Neural cell (in vitro differentiated cells): Measurements from ENCODE around the gene TAOK3. TPM values are rescaled to one million over a fixed set of nuclear protein-coding genes. Genes with fewer than 3 reads are reported as not detected.

Source experiments
- H2AFZ ChIP-seq: fragments of 200-600, 300-800 bp; sonication (generic), shearing (Covaris generic); 2 replicates; pipeline ENCODE4 v1.6.0; 2014; ENCODE audit warnings: low read depth, mild to moderate bottlenecking, antibody characterized with exemption, low read length, moderate library complexity
- H3F3A ChIP-seq: fragments of 200-600 bp; shearing (Covaris generic); 2 replicates; pipeline ENCODE4 v1.6.1; 2016; ENCODE audit warnings: mild to moderate bottlenecking, moderate library complexity, mixed read lengths, antibody characterized with exemption, low read length; ENCODE audit not compliant: insufficient read depth, poor library complexity, severe bottlenecking
- H3K27ac ChIP-seq: fragments of 200-600, 300-800 bp; sonication (generic), shearing (Covaris generic); 2 replicates; pipeline ENCODE4 v1.5.1; 2014; ENCODE audit warnings: mild to moderate bottlenecking, low read length, moderate library complexity
- H3K27me3 ChIP-seq: fragments of 300-800, 200-600 bp; sonication (generic), shearing (Covaris generic); 2 replicates; pipeline ENCODE4 v1.6.0; 2014; ENCODE audit warnings: mild to moderate bottlenecking, low read depth, low read length, moderate library complexity; ENCODE audit not compliant: insufficient read depth
- H3K36me3 ChIP-seq: fragments of 300-800, 200-600 bp; sonication (generic), shearing (Covaris generic); 2 replicates; pipeline ENCODE4 v1.5.1; 2014; ENCODE audit warnings: mild to moderate bottlenecking, antibody characterized with exemption, low read length, moderate library complexity; ENCODE audit not compliant: insufficient read depth
- H3K4me2 ChIP-seq: fragments of 300-800, 200-600 bp; sonication (generic), shearing (Covaris generic); 2 replicates; pipeline ENCODE4 v1.6.0; 2014; ENCODE audit warnings: mild to moderate bottlenecking, low read length
- H3K4me3 ChIP-seq: fragments of 300-800, 200-600 bp; sonication (generic), shearing (Covaris generic); 2 replicates; pipeline ENCODE4 v1.5.1; 2014; ENCODE audit warnings: mild to moderate bottlenecking, low read length, moderate library complexity
- H3K79me2 ChIP-seq: fragments of 200-600 bp; shearing (Covaris generic); replicated peaks from 2 replicates; pipeline ENCODE4 v1.6.0; 2014; ENCODE audit warnings: mild to moderate bottlenecking, low read length, moderate library complexity; ENCODE audit not compliant: insufficient read depth
- H3K9ac ChIP-seq: fragments of 300-800, 200-600 bp; sonication (generic), shearing (Covaris generic); 2 replicates; pipeline ENCODE4 v1.6.1; 2016; ENCODE audit warnings: mild to moderate bottlenecking, low read length, mixed read lengths
- H3K9me2 ChIP-seq: fragments of 200-600 bp; shearing (Covaris generic); 2 replicates; pipeline ENCODE4 v1.6.1; 2016; ENCODE audit warnings: mild to moderate bottlenecking, low read length, mixed read lengths; ENCODE audit not compliant: insufficient read depth
- H3K9me3 ChIP-seq: fragments of 200-600, 300-800 bp; sonication (generic), shearing (Covaris generic); 2 replicates; pipeline ENCODE4 v1.6.1; 2016; ENCODE audit warnings: mild to moderate bottlenecking, mixed run types, low read length, moderate library complexity, mixed read lengths
- H4K20me1 ChIP-seq: fragments of 200-600 bp; shearing (Covaris generic); 2 replicates; pipeline ENCODE4 v1.6.1; 2016; ENCODE audit warnings: mild to moderate bottlenecking, mixed run types; ENCODE audit not compliant: insufficient read depth
- EP300 ChIP-seq: fragments of 450-650 bp; conservative IDR thresholded peaks from 2 replicates; pipeline ENCODE4 v1.6.1; 2014; ENCODE audit warnings: antibody characterized with exemption, mild to moderate bottlenecking, moderate library complexity; ENCODE audit not compliant: poor library complexity, severe bottlenecking
- EZH2 ChIP-seq: fragments of 200-600, 300-800 bp; shearing (Covaris generic), sonication (generic); IDR thresholded peaks from 2 replicates; pipeline ENCODE4 v1.6.1; 2014; ENCODE audit warnings: antibody characterized with exemption, low read length, borderline replicate concordance, mild to moderate bottlenecking; ENCODE audit not compliant: insufficient read depth, poor library complexity, severe bottlenecking
- MXI1 ChIP-seq: fragments of 450-650 bp; conservative IDR thresholded peaks from 2 replicates; pipeline ENCODE4 v1.6.1; 2014; ENCODE audit warnings: antibody characterized with exemption, mild to moderate bottlenecking; ENCODE audit not compliant: poor library complexity, severe bottlenecking
- POLR2AphosphoS5 ChIP-seq: IDR thresholded peaks from 2 replicates; pipeline ENCODE4 v1.6.1; 2012
- RAD21 ChIP-seq: fragments of 450-650 bp; conservative IDR thresholded peaks from 2 replicates; pipeline ENCODE4 v1.6.1; 2014; ENCODE audit warnings: antibody characterized with exemption, mild to moderate bottlenecking, moderate library complexity
- SMC3 ChIP-seq: fragments of 450-650 bp; conservative IDR thresholded peaks from 2 replicates; pipeline ENCODE4 v1.6.1; 2014; ENCODE audit warnings: antibody characterized with exemption, mild to moderate bottlenecking, moderate library complexity; ENCODE audit not compliant: poor library complexity
- TAF1 ChIP-seq: IDR thresholded peaks from 2 replicates; pipeline ENCODE4 v1.6.1; 2012; ENCODE audit warnings: low read depth
- polyA plus RNA-seq: library from polyadenylated mRNA; depleted of rRNA; stranded (reverse); fragments of >200 nt; gene quantifications from 2 replicates; pipeline ENCODE4 v1.2.3, GENCODE V29; 2014
- TF ChIP-seq, protein P1 (sequence below): IDR thresholded peaks from 2 replicates; pipeline ENCODE4 v1.6.1; 2012; ENCODE audit warnings: borderline replicate concordance
- TF ChIP-seq, protein P2 (sequence below): fragments of 450-650 bp; IDR thresholded peaks from 2 replicates; pipeline ENCODE4 v1.5.1; 2014; ENCODE audit warnings: antibody characterized with exemption, mild to moderate bottlenecking, moderate library complexity; ENCODE audit not compliant: poor library complexity, severe bottlenecking

The TAOK3 gene
- polyA plus RNA-seq, 1 donor from 2014 or later = 148 TPM

DNA sequence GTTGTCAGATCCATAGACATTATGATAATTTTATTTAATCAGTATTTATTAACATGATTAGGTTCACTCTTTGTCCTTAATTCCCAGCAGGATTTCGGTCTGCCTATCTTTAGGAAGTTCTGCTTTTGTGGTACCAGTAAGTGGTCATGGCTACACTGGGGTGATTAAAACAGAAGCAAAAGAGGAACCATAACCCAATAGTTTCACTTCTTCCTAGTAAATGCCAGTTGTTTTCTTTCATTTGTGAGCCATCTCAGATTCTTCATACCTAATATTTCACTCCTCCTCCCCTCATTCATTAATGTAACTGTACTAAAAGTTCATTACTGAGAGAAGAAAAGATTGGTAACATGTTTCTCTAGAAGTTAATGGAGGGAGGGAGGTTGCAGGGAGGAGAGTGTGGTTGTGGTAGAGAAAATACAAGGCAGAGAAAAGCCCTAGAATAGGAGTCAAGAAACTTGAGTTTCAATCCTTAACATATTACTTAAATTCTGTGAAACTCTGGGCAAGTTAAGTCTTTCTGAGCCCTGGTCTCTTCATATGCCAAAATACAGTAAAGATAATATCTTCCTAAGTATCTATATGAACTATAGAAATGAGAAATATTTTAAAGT, 135.5 kb downstream of the TAOK3 start:
- no peak overlapping the region for H3K27ac ChIP-seq

DNA sequence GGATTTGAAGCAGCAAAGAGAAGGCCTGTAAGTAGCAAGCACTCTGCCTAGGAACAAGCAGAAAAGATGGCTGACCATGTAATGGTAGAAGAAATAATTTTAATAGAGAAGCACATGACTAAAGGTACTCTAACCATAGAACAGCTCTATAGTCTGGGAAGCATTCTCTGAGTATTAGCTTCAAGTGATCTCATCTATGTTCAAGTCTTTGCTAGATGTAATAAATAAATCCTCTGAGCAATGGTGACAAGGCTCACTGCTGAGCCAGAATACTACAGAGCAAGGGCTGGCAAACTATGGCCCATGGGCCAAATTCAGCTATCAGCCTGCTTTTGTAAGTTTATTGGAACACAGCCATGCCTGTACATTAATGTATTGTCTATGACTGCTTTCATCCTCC, 152.0 kb downstream of the TAOK3 start:
- H4K20me1 ChIP-seq = no peaks in the 10 kb centered on the region
- no peak overlapping the region for H3K4me2 ChIP-seq
- H3K4me3 ChIP-seq = no peak overlapping the region
- no peaks in the 10 kb centered on the region for H3K27me3 ChIP-seq
- H3F3A ChIP-seq = no peaks in the 10 kb centered on the region
- TF ChIP-seq POLR2AphosphoS5 (no peak), RAD21 (no peak), TAF1 (no peak), EZH2 (no peak), SMC3 (no peak), MXI1 (no peak), EP300 (no peak)
- TF ChIP-seq, protein P1, sequence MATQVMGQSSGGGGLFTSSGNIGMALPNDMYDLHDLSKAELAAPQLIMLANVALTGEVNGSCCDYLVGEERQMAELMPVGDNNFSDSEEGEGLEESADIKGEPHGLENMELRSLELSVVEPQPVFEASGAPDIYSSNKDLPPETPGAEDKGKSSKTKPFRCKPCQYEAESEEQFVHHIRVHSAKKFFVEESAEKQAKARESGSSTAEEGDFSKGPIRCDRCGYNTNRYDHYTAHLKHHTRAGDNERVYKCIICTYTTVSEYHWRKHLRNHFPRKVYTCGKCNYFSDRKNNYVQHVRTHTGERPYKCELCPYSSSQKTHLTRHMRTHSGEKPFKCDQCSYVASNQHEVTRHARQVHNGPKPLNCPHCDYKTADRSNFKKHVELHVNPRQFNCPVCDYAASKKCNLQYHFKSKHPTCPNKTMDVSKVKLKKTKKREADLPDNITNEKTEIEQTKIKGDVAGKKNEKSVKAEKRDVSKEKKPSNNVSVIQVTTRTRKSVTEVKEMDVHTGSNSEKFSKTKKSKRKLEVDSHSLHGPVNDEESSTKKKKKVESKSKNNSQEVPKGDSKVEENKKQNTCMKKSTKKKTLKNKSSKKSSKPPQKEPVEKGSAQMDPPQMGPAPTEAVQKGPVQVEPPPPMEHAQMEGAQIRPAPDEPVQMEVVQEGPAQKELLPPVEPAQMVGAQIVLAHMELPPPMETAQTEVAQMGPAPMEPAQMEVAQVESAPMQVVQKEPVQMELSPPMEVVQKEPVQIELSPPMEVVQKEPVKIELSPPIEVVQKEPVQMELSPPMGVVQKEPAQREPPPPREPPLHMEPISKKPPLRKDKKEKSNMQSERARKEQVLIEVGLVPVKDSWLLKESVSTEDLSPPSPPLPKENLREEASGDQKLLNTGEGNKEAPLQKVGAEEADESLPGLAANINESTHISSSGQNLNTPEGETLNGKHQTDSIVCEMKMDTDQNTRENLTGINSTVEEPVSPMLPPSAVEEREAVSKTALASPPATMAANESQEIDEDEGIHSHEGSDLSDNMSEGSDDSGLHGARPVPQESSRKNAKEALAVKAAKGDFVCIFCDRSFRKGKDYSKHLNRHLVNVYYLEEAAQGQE = no peak
- TF ChIP-seq, protein P2, sequence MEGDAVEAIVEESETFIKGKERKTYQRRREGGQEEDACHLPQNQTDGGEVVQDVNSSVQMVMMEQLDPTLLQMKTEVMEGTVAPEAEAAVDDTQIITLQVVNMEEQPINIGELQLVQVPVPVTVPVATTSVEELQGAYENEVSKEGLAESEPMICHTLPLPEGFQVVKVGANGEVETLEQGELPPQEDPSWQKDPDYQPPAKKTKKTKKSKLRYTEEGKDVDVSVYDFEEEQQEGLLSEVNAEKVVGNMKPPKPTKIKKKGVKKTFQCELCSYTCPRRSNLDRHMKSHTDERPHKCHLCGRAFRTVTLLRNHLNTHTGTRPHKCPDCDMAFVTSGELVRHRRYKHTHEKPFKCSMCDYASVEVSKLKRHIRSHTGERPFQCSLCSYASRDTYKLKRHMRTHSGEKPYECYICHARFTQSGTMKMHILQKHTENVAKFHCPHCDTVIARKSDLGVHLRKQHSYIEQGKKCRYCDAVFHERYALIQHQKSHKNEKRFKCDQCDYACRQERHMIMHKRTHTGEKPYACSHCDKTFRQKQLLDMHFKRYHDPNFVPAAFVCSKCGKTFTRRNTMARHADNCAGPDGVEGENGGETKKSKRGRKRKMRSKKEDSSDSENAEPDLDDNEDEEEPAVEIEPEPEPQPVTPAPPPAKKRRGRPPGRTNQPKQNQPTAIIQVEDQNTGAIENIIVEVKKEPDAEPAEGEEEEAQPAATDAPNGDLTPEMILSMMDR = no peak
- no peak overlapping the region for H3K27ac ChIP-seq
- H3K79me2 ChIP-seq = no peaks in the 10 kb centered on the region
- no peak overlapping the region for H3K9ac ChIP-seq
- H3K36me3 ChIP-seq = no peaks in the 10 kb centered on the region
- no peaks in the 10 kb centered on the region for H3K9me2 ChIP-seq
- no peaks in the 10 kb centered on the region for H3K9me3 ChIP-seq
- no peak overlapping the region for H2AFZ ChIP-seq

More for the DNA sequence above, 135.5 kb downstream of the TAOK3 start:
- Histone ChIP-seq H4K20me1 (no peaks in the 10 kb centered on the region), H3F3A (no peaks in the 10 kb centered on the region), H3K9me3 (no peaks in the 10 kb centered on the region), H3K4me3 (no peak overlapping the region), H2AFZ (no peak overlapping the region), H3K4me2 (no peak overlapping the region), H3K79me2 (no peaks in the 10 kb centered on the region), H3K9ac (no peak overlapping the region), H3K27me3 (no peaks in the 10 kb centered on the region), H3K36me3 (no peaks in the 10 kb centered on the region), H3K9me2 (no peaks in the 10 kb centered on the region)
- TF ChIP-seq EP300 = no peak
- TF ChIP-seq RAD21 = no peak
- TF ChIP-seq TAF1 = no peak
- TF ChIP-seq, protein P1 = no peak
- no peak for TF ChIP-seq SMC3
- no peak for TF ChIP-seq MXI1
- no peak for TF ChIP-seq EZH2
- TF ChIP-seq POLR2AphosphoS5 = no peak
- TF ChIP-seq, protein P2 = no peak
